Amygdala (tissue), 56 donors: ENCODE results near the gene ZNF23.

Experiments used
- DNase-seq, 56 donors: peaks; one replicate each; lab custom pipeline; 2025; lab: John Stamatoyannopoulos, UW

The ZNF23 gene

DNA sequence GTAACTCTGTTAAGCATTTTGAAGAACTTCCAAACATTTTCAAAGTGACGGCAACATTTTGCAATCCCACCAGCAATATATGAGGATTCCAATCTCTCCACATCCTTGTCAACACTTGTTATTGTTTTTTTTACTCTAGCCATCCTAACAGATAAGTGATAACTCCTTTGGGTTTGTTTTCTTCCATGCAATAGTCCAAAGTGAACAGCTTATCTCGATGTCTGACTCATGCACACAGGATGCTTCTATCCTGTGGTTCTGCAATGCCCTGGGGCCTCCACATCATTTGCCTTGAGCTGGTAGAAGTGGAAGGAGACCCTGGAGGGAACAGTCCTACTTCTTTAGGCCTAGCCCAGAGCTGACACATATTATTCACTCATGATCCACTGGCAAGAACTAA is 33.2 kb downstream of the ZNF23 start:
- no peak for DNase-seq

DNA sequence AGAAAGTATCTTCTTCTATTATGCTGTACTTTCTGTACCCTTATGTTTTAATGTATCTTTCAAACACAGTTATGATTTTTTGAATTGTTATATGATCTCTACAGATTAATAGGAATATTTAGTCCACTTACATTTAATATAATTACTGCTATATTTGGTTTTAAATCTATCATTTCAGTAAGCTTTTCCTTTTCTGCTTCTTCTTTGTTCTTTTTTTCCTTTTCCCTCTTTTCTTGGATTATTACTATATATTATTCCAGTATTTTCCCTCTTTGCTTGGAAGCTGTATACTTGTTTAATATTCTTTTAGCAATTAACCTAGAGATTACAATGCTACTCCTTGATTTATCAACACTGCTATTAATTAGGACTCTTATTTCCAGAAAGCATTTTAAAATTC is 33.7 kb downstream of the ZNF23 start:
- no peak for DNase-seq

DNA sequence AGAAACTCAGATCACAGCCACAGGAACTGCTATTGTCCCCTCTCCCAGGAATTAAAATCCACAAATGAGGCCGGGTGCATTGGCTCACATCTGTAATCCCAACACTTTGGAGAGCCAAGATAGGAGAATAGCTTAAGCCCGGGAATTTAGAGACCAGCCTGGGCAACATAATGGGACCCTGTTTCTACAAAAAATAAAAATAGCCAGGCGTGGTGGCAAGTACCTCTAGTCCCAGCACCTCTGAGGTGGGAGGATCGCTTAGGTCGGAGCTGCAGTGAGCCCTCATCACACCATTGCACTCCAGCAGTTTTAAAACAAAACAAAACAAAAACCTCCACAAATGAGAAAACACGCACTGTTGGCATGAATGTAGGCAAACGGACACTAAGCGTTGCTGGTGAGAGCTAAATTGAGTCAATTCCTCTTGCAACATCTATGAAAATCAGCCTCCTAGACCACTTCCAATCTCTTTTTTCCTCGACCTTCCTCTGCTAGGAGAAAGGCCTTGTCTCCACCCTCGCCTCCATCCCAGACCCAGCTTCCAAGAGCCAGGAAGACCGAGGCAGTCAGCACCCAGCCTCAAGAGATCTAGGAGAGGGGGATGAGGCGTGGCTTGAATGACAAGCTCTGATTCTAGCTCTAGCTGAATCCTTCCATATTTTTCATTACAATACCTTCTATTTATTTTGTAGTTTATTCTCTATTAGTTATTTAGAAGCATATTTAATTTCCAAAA is 35.0 kb downstream of the ZNF23 start:
- DNase-seq, result no peak

DNA sequence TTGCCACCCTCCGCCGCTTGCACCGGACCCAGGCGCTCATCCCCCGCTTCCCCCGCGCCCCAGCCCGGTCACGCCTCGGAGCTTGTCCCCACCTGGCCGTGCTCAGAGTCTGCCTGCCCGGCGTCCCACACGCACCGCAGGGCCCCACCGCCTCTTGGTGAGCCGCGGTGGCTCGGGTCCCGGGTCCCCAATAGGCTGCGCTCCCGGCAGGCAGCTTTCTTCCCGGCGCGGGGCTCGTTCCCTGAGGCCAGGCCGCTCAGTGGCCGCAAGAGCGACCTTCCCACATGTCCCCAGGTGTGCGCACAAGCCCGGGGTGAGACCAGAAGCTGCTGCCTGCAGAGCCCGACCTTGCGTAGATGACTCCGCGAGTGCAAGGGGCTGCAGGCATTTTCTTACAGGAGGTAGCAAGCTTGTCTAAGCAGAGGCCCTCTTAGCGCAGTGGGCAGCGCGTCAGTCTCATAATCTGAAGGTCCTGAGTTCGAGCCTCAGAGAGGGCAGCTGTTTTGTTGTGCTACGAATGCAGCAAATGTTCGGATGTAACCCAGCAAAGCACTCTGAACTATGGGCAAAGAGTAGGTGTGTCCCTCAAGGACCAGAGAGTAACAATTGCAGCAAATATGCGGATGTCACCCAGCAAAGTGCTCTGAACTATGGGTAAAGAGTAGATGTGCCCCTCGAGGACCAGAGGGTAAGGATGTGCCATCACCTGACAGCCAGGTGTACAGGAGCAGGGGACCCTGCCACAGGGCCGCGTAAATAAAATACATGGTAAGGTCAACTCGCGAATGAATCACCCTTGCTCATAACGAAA is 35.8 kb downstream of the ZNF23 start:
- DNase-seq, result peak in 3 of 56 donors; percentile 3 to 7 (median 4)

DNA sequence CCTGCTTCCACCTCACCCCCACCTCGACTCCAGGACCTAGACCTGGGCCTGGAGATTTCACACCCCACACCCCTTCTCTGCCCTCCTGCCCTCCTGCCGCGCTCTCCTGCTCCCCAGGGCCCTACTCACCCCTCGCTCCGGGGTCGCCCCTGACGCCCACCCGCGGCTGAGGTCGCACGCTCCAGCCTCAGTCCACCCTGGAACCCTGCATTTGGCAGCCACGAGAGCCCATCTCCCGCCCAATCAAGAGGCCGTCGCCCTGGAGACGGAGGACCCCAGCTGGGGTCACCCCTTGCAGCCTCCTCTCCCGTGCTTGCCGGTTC is 36.3 kb downstream of the ZNF23 start:
- no peak for DNase-seq

DNA sequence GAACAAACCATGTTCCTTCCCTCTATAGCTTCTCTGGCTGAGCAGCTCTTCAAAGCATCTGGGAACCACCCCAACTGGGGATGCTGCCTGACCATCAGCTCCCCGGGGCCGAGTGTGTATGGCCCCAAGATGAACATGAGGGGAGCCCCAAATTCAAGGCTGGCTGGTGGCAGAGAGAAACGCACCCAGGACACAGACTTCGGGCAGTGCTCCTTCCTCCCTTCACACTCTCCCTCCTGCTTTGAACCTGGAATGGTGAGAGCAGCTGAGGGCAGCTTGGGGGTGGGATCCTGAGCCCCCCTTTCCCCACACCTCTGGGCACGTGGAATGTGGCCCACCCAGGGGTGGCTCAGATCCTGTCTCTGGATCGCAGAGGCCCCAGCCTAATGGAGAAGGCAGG is 37.4 kb downstream of the ZNF23 start:
- DNase-seq, result no peak

DNA sequence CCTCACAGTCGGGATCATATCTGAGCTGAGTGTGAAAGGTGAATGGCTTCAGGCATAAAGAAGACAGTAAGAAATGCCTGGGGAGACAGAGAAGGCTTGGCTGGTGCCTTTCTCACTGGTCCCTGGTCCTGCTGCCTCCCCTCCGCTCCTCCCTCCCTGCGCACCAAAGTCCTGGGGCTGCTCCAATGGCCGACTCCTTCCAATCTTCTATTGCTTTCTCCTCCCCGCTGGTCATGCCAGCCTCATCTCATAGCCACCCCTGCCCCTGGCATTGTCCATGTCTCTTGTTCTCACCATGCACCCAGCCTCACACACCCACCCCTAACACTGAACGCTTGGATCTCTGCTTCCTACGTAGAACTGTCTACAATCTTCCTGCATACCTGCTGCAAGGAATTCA is 38.2 kb downstream of the ZNF23 start:
- DNase-seq, result no peak

DNA sequence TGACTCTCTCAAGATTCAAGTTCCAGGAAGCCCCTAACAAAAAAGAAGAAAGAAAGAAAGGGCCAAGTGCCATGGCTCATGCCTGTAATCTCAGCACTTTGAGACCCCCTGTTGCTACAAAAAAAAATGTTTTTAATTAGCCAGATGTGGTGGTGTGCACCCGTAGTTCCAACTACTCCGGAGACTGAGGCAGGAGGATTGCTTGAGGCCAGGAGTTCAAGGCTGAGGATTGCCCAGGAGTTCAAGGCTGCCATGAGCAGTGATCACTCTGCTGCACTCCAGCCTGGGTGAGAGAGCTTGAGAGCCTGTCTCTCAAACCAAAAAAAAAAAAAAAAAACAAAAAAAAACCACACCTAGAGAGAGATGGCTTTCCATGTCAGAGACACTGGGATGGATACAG is 39.0 kb downstream of the ZNF23 start:
- no peak for DNase-seq

DNA sequence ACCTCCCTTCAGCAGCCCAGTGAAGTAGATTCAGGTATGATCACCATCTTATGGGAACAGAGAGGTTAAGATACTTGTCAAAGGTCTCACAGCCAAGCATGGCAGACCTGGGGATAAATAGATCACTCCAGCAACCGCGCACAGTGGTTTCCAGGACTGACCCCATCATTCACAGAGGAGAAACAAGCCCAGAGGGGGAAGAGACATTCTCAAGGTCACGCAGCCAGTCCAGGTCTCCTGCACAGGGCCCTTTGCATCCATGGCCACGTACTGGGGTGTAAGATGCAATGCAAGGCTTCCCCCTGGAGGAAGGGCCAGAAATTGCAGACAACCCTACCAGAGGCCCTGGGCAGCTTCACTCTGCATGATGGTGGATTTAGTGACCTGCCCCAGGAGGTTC is 40.1 kb downstream of the ZNF23 start:
- DNase-seq, result no peak

DNA sequence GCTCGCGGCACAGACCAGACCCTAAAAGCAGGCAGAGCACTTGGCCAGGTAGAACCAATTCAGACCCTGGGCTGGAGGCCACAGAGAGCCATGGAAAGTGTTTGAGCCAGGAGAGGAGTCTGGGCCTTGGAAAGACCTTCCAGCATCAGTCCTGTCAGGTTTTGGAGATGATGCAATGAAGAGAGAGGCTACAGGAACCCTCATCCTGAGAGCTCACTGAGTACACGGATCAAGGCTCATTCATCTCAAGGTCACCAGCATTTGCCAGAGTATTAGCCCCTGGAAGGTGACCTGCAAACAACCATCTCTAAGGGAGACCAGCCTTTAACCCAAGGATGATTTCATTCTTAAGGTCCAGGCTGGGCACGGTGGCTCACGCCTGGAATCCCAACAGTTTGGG is 48.0 kb downstream of the ZNF23 start:
- DNase-seq, result no peak

DNA sequence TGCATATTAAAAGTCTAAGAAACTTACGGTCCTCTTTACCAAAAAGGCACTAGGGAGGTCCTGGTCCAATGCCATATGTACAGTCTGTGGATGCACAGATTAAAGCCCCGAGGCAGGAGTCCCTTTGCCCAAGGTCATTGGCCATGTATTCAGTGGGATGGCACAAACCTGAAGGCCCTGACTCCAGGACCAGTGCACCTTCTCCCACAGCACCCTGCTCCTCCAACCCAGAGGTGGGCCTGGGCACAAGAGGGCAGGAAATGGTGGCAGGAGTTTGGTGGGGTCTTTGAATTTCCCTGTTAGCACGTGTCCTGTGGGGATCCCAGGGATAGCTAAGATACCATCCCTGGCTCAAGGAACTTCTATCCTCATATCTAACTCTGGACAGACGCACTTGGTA is 48.7 kb downstream of the ZNF23 start:
- DNase-seq, result no peak

DNA sequence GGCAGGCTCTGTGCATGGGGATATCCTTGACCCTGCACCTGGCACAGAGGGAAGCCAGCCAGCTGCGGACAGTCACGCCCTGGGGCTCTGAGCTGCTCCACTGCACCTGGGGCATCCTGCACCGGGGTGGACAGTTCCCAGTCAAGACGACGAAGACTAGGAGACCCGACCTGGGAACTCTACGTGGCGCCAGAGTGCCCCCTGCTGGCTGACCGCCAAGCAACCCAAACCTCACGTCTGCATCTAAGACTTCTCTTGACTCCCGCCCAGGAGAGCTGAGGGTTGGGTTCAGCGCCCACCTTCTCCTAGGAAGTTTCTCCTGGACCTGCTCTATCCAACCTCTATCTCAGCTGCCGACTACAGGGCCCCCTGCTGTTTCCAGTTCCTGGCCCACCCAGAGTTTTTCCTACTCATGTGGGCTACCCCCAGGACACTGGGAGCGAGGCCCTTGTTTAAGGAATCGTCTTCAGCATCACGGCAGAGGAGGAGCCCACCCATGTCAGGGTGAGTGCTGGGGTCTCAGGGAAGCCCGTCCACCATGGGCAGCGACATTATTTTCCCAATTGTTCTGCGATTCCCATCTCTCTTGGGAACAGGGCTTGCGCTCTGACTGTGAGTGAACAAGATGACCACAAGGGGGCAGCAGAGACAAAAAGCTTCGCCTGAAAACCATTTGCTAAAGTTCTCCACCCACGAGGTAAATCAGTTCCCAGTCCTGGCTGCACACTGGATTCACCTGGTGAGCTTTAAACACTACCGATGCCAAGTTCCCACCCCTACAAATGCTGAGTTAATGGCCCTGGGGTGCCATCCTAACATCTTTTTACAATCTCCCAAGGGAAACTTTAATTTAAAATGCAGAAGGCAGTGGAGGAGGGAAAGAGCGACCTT is 49.5 kb downstream of the ZNF23 start:
- DNase-seq, result peak in 42 of 56 donors; percentile 1 to 77 (median 22)

DNA sequence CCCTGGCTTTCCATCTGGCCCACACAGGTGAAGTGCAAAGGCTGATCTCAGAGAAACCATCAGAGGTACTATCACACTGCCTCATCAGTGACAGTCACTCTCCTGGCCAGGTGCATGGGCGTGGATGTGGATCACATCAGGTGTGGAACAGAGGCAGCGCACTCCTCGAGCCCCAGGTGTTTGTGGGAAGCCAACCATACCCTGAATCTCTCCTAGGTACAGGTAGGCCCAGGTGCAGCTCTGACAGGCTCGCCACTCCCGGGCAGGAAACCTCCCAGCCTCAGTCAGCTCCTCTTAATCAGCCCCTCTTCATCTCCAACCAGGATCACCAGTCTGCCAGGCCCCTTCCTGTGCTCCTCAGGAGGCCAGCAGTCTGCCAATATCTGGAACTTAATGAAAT is 51.9 kb downstream of the ZNF23 start:
- no peak for DNase-seq

DNA sequence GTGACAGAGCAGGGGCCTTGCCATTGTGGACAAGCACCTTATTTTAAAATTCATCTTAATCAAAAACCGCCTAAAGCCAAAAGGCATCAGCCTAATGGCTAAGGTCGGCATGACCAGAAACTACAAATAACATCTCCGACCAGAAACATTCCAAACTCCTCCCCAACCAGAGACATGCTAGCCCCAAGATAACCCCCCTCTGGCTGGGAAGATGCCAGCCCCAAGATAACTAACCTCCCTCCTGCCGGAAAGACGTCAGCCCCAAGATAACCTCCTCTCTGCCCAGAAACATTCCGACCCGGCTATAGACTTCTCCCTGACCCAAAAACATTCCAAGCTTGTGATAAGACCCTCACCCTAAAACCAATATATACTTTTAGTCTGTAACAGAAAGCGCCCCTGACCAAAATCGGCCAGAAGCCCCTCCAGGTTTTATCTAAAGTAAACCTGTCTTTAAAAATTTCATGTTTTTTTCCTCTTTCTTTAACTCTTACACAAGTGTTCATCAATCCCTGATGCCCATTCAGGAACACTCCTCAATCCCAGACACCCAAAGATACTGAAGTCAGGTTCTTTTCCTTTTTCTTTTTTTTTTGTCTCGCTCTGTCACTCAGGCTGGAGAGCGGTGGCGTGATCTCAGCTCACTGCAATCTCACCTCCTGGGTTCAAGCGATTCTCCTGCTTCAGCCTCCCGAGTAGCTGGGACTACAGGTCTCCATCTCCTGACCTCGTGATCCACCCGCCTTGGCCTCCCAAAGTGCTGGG is 52.9 kb downstream of the ZNF23 start:
- DNase-seq, result no peak

DNA sequence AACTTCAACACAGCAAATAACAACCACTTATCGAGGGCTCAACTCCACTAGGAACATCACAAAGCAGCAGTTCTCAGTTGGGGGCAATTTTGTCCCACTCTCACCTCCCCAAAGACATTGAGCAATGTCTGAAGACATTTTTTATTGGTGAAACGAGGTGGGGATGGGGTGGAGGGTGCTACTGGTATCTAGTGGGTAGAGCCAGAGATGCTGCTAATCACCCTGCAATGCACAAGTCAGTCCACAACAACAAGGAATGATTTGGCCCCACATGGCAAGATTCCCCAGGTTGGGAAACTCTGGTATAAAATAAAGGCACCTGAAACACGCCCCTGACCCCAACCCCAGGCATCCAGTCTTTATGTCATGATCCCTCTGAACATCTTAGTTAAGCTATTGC is 53.5 kb downstream of the ZNF23 start:
- DNase-seq, result no peak

DNA sequence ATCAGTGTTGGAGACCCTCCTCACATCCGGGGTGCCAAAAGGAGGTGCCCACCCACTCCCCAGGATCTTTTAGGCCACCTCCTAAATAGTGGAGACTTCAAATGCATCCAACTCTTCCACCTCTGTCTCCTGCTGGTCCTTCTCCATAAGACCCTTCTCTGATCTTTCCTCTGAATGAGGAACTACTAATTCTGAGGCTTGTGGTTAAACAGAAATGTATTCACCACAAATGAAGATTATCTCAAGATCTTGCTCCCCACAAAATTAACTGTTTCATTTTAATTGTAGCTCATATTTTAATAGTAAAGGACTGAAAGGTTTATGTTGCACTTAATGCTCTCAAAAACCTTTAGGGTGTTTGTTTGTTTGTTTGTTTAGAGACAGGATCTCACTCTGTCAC is 54.3 kb downstream of the ZNF23 start:
- DNase-seq, result no peak

DNA sequence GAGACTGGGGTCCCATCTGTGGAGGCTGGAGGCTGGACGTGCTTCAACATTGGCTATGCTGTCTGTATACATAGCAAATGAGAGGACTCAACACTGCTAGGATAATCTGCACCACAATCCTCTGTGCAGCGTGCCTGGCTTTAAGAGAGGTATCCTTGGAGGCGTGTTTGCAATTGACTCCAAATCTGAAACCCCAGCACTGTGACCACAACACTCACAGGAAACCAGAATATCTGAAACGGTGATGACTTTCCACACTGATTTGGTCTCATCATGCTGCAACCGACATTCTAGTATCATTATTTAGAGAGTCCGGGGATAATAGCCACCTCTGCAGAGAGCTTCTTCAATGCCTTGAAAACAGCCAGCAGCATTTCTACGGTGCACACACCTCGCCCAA is 55.3 kb downstream of the ZNF23 start:
- no peak for DNase-seq

DNA sequence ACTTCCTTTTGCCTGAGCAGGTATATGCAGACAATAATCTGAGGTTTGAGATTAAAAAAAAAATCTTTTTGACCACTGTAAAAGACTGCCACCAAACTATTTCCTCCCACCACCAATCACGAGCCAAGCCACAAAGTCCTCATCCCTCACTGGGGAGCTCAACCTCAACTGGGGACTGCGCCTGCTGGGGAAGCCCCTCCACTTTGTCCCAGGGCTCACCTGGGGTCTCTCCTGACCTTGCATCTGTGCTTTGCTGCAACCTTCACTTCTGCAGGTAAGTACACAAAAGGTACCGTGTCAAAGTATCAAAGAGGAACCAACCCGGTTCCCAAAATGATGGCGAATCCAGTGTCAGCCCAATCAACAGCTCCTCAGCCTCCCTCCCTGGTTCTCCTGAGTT is 55.7 kb downstream of the ZNF23 start:
- no peak for DNase-seq

DNA sequence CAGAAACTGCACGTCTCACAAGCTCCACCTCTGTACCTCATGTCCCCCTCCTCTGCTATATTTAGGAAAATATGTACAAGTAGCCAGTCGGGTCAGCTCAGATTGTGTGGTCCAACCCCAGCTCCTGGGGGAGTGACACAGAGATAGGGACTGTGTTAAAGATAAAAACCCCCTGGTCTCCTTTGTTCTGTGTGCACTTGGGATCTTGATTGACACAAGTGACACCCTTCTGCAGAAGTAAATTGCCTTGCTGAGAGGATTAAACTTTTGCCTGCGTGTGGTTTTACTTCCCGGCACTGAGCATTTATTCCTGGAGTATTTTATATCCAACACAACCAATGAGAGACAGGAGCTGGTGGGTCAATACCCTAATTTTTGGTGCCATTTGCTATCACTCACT is 57.7 kb downstream of the ZNF23 start:
- DNase-seq, result no peak

DNA sequence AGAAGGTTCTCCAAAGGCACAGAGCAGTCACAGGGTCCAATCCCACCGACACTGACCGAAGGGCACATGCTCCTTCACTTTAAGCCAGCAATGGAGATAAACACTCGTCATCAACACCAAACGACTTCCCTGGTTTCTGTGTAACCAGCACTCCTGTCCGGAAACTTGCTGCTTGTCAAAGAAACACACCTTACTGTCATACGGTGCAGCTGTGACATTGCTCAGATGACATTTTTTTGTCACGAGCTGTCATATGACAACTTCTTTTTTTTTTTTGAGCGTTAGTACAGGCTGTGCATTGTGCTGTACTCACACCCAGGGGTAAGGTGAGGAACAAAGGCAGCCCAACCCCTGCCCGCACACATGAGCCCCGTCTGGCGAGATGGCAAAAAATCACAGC is 59.4 kb downstream of the ZNF23 start:
- DNase-seq, result no peak

DNA sequence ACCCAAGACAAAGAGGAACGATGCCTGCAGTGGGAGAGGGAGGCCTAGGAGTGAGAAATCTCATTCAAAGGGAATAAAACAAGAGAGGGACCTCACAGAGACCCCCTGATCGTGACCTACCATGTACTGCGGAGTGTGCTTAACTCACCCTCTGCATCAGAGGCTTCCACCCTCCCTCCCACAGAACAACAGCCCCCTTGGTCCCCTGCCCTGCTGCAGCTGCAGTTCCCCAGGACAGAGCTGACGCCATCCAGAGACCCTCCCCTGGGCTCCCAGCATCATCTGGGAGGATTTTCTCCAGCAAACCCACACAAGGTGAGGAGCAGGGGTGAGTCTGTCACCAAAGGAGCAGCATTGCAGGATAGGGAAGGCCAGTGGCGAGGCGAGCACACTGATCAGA is 60.0 kb downstream of the ZNF23 start:
- no peak for DNase-seq
